ENCODE data around the gene PRKCI.

DNA sequence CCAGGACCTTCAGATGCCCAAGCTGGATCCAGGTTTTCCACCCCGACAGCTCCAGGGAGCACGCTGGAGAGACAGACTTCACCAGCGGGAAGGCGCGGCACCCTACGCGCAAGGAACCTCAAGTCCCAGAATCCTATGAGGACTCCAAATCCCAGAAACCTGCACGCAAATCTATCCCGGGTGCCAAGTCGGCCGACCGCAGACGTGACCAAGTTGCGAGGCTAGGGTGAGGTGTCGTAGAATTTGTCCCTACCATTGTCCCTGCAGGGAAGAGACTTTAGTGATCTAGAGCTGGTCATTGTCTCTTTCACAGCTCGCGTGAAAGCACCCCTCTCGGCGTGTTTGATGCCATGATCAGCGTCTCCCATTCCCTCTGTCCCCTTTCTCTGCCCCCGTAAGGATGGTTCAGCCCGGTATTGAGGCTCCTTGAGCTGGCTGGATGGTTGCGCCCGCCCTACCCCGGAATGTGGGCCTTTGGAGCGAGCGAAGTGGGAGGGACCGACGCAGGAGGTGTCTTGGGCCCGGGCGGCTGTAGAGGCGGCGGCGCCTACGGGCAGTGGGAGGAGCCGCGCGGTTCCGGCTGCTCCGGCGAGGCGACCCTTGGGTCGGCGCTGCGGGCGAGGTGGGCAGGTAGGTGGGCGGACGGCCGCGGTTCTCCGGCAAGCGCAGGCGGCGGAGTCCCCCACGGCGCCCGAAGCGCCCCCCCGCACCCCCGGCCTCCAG lies at the start of gene PRKCI:
- TF ChIP-seq, protein P1, sequence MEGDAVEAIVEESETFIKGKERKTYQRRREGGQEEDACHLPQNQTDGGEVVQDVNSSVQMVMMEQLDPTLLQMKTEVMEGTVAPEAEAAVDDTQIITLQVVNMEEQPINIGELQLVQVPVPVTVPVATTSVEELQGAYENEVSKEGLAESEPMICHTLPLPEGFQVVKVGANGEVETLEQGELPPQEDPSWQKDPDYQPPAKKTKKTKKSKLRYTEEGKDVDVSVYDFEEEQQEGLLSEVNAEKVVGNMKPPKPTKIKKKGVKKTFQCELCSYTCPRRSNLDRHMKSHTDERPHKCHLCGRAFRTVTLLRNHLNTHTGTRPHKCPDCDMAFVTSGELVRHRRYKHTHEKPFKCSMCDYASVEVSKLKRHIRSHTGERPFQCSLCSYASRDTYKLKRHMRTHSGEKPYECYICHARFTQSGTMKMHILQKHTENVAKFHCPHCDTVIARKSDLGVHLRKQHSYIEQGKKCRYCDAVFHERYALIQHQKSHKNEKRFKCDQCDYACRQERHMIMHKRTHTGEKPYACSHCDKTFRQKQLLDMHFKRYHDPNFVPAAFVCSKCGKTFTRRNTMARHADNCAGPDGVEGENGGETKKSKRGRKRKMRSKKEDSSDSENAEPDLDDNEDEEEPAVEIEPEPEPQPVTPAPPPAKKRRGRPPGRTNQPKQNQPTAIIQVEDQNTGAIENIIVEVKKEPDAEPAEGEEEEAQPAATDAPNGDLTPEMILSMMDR (IDR thresholded peaks at IDR 0.05) = no peak
- TF ChIP-seq, protein P2, sequence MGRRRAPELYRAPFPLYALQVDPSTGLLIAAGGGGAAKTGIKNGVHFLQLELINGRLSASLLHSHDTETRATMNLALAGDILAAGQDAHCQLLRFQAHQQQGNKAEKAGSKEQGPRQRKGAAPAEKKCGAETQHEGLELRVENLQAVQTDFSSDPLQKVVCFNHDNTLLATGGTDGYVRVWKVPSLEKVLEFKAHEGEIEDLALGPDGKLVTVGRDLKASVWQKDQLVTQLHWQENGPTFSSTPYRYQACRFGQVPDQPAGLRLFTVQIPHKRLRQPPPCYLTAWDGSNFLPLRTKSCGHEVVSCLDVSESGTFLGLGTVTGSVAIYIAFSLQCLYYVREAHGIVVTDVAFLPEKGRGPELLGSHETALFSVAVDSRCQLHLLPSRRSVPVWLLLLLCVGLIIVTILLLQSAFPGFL (CRISPR knock-in tag; IDR thresholded peaks at IDR 0.05; ENCODE audit: borderline replicate concordance) = no peak
- TF ChIP-seq TEAD1 (CRISPR knock-in tag; IDR thresholded peaks at IDR 0.05) = peak; percentile 90; the same call in 1 of the 2 replicates
- TF ChIP-seq FOXK1 (CRISPR knock-in tag; IDR thresholded peaks at IDR 0.05) = no peak; the same call in 1 of the 2 replicates
- peak; percentile 61; the same call in 1 of the 2 replicates for TF ChIP-seq CBFB (CRISPR knock-in tag; IDR thresholded peaks at IDR 0.05; ENCODE audit: low read depth)
- TF ChIP-seq USF1 (CRISPR knock-in tag; IDR thresholded peaks at IDR 0.05) = no peak
- TF ChIP-seq E2F1 (CRISPR knock-in tag; IDR thresholded peaks at IDR 0.05) = no peak
- no peak for TF ChIP-seq ZNF425 (CRISPR knock-in tag; conservative IDR thresholded peaks at IDR 0.05)

Measured in WTC11 (cell line).